Panc1 (cell line): ENCODE results near the gene TRPV6. TPM values are rescaled to one million over a fixed set of nuclear protein-coding genes. Genes with fewer than 3 reads are reported as not detected.

Source experiments
- ATAC-seq: fragments of 200-7000 bp; cut with Tn5 transposase; 2 replicates; pipeline ENCODE4 v1.9.1; 2020; ENCODE audit warnings: mild to moderate bottlenecking, moderate library complexity
- BruUV-seq: library from RNA; stranded (reverse); fragments of 400-500 nt; replicated peaks from 2 replicates; lab custom pipeline; 2021; lab: Mats Ljungman, UMichigan
- CTCF ChIA-PET: fragments of 300-600 bp; sonication (Branson Sonifier 250); formaldehyde crosslinking; loops from one replicate; lab custom pipeline; 2022; ENCODE audit warnings: antibody characterized with exemption; lab: Charles Lee
- POLR2A ChIA-PET: fragments of 300-600 bp; sonication (Branson Sonifier 250); formaldehyde crosslinking; loops from one replicate; lab custom pipeline; 2022; ENCODE audit warnings: antibody characterized with exemption; lab: Charles Lee
- DNase-seq: peaks from one replicate; pipeline ENCODE4 v3.0.0-alpha.2; 2010; ENCODE audit warnings: low read depth, low spot score
- H3K27ac ChIP-seq: 2 replicates; pipeline ENCODE4 v1.5.1; 2011; ENCODE audit warnings: mild to moderate bottlenecking, low read length, inconsistent platforms
- H3K27me3 ChIP-seq: fragments of 200-500 bp; sonication (Bioruptor generic); 2 replicates; pipeline ENCODE4 v1.6.0; 2014; ENCODE audit warnings: low read length, inconsistent platforms; ENCODE audit not compliant: control insufficient read depth, insufficient read depth
- H3K36me3 ChIP-seq: fragments of 200-500 bp; sonication (Bioruptor generic); 2 replicates; pipeline ENCODE4 v1.5.1; 2014; ENCODE audit warnings: inconsistent platforms, mild to moderate bottlenecking, low read length, moderate library complexity; ENCODE audit not compliant: control insufficient read depth, insufficient read depth
- H3K4me1 ChIP-seq: 2 replicates; pipeline ENCODE4 v1.5.1; 2011; ENCODE audit warnings: inconsistent platforms, mild to moderate bottlenecking, low read length, moderate library complexity; ENCODE audit not compliant: control insufficient read depth, insufficient read depth
- H3K4me3 ChIP-seq, 2 experiments: 2 replicates each; pipeline ENCODE4 v1.5.1; 2011 to 2012; ENCODE audit warnings: low read depth in 2 of 2, low read length in 2 of 2, mild to moderate bottlenecking in 2 of 2, inconsistent platforms in 1 of 2, moderate library complexity in 1 of 2
- H3K9me3 ChIP-seq: fragments of 200-500 bp; sonication (Bioruptor generic); 2 replicates; pipeline ENCODE4 v1.5.1; 2014; ENCODE audit warnings: low read depth, mild to moderate bottlenecking, inconsistent platforms, low read length, moderate library complexity; ENCODE audit not compliant: control insufficient read depth, insufficient read depth
- POLR2AphosphoS5 ChIP-seq: IDR thresholded peaks from 2 replicates; pipeline ENCODE4 v1.6.1; 2012; ENCODE audit warnings: mild to moderate bottlenecking, low read depth, low read length, moderate library complexity
- SIN3A ChIP-seq: IDR thresholded peaks from 2 replicates; pipeline ENCODE4 v1.6.1; 2012; ENCODE audit warnings: low read depth, mild to moderate bottlenecking, low read length, moderate library complexity, borderline replicate concordance; ENCODE audit not compliant: insufficient read depth
- TCF7L2 ChIP-seq: IDR thresholded peaks from 2 replicates; pipeline ENCODE4 v1.6.1; 2011; ENCODE audit warnings: mild to moderate bottlenecking, low read depth, low read length, inconsistent platforms
- in situ Hi-C: cut with HindIII; loops from 2 replicates; pipeline ENCODE4 v1.10.0; 2016; ENCODE audit warnings: low sequenced_read_pairs, low pct_unique_long_range_greater_than_20kb
- intact Hi-C: fragments of 100-400 bp; cut with micrococcal nuclease; formaldehyde crosslinking; loops from one replicate; pipeline ENCODE4 v1.10.0; 2022; ENCODE audit not compliant: unreplicated experiment
- total RNA-seq: library from RNA; stranded (reverse); gene quantifications from one replicate; pipeline ENCODE4 v1.2.1, GENCODE V29; 2021; ENCODE audit not compliant: unreplicated experiment
- TF ChIP-seq, protein P1 (sequence below), 2 experiments: IDR thresholded peaks; 2 replicates each; pipeline ENCODE4 v1.6.1; 2011 to 2012; ENCODE audit warnings: low read depth in 2 of 2, control low read depth in 1 of 2, low read length in 1 of 2, mild to moderate bottlenecking in 1 of 2, moderate library complexity in 1 of 2; ENCODE audit not compliant: insufficient read depth in 1 of 2
- TF ChIP-seq, protein P2 (sequence below): fragments of 450-650 bp; IDR thresholded peaks from 2 replicates; pipeline ENCODE4 v1.5.1; 2017; ENCODE audit warnings: mild to moderate bottlenecking

Gene TRPV6
- total RNA-seq, 1 experiment from 2014 or later: not detected

DNA sequence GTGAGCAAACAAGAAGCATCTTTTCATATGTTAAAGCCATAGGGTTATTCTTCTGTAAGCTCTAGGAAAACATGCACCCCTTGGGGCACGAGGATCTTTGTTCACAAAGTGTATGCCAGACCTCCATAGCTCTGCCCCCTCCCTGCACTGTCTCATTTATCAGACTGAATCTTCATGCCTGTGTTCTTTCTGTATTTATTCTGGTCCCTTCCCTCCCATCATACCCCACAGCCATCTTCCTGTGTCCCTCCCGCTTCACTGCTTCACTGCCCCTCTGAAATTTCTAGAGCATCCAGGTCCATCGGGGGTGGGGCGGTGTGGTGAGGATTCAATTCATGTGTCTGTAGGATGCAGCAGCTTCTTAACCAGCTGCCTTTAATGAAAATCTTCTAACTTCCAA is 23.2 kb downstream of the TRPV6 start:
- in situ Hi-C loops (no loop called here), intact Hi-C loops (no loop called here)
- DNase-seq (no peak), ATAC-seq (no peak)
- Histone ChIP-seq H3K4me3 (no peak overlapping the region), H3K4me1 (no peaks in the 10 kb centered on the region), H3K9me3 (no peaks in the 10 kb centered on the region), H3K27ac (no peak overlapping the region), H3K27me3 (peaks cover 14% of the 10 kb centered on the region), H3K36me3 (no peaks in the 10 kb centered on the region; the same call in 1 of the 2 replicates)
- TF ChIP-seq TCF7L2: no peak
- TF ChIP-seq POLR2AphosphoS5: no peak
- POLR2A ChIA-PET: no interaction called here
- no TSS peak for BruUV-seq
- CTCF ChIA-PET: no interaction called here

DNA sequence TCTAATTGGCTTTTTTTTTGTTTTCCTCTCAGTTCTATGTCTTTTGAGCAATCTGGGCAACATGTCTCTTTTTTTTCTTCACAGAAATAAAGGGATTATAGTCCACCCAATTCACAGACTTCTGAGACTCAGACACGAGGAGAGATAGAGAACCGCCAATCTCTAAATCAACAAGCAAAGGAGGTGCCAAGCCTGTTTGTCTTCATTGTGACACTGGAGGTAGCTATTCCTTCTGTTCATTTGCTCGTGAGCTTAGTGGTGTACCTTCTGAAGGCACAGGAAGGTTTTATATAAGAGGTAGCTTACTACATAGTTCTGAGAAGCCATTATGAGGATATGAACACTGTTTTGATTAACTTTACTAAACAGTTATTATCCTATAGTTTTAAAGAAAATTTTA is 24.6 kb downstream of the TRPV6 start:
- Histone ChIP-seq H3K4me3 (no peak overlapping the region), H3K9me3 (no peaks in the 10 kb centered on the region), H3K27ac (no peak overlapping the region), H3K27me3 (peaks cover 14% of the 10 kb centered on the region), H3K4me1 (no peaks in the 10 kb centered on the region), H3K36me3 (no peaks in the 10 kb centered on the region; the same call in 1 of the 2 replicates)
- no TSS peak for BruUV-seq
- in situ Hi-C loops (no loop called here), intact Hi-C loops (no loop called here)
- POLR2A ChIA-PET: no interaction called here
- ATAC-seq (no peak), DNase-seq (no peak)
- CTCF ChIA-PET: no interaction called here
- no peak for TF ChIP-seq POLR2AphosphoS5
- no peak for TF ChIP-seq SIN3A
- TF ChIP-seq, protein P1, sequence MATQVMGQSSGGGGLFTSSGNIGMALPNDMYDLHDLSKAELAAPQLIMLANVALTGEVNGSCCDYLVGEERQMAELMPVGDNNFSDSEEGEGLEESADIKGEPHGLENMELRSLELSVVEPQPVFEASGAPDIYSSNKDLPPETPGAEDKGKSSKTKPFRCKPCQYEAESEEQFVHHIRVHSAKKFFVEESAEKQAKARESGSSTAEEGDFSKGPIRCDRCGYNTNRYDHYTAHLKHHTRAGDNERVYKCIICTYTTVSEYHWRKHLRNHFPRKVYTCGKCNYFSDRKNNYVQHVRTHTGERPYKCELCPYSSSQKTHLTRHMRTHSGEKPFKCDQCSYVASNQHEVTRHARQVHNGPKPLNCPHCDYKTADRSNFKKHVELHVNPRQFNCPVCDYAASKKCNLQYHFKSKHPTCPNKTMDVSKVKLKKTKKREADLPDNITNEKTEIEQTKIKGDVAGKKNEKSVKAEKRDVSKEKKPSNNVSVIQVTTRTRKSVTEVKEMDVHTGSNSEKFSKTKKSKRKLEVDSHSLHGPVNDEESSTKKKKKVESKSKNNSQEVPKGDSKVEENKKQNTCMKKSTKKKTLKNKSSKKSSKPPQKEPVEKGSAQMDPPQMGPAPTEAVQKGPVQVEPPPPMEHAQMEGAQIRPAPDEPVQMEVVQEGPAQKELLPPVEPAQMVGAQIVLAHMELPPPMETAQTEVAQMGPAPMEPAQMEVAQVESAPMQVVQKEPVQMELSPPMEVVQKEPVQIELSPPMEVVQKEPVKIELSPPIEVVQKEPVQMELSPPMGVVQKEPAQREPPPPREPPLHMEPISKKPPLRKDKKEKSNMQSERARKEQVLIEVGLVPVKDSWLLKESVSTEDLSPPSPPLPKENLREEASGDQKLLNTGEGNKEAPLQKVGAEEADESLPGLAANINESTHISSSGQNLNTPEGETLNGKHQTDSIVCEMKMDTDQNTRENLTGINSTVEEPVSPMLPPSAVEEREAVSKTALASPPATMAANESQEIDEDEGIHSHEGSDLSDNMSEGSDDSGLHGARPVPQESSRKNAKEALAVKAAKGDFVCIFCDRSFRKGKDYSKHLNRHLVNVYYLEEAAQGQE (IDR thresholded peaks at IDR 0.05; ENCODE audit: insufficient read depth in 1 of 2, low read depth in 2 of 2, low read length in 1 of 2): no peak
- TF ChIP-seq, protein P2, sequence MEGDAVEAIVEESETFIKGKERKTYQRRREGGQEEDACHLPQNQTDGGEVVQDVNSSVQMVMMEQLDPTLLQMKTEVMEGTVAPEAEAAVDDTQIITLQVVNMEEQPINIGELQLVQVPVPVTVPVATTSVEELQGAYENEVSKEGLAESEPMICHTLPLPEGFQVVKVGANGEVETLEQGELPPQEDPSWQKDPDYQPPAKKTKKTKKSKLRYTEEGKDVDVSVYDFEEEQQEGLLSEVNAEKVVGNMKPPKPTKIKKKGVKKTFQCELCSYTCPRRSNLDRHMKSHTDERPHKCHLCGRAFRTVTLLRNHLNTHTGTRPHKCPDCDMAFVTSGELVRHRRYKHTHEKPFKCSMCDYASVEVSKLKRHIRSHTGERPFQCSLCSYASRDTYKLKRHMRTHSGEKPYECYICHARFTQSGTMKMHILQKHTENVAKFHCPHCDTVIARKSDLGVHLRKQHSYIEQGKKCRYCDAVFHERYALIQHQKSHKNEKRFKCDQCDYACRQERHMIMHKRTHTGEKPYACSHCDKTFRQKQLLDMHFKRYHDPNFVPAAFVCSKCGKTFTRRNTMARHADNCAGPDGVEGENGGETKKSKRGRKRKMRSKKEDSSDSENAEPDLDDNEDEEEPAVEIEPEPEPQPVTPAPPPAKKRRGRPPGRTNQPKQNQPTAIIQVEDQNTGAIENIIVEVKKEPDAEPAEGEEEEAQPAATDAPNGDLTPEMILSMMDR: no peak
- TF ChIP-seq TCF7L2: no peak

DNA sequence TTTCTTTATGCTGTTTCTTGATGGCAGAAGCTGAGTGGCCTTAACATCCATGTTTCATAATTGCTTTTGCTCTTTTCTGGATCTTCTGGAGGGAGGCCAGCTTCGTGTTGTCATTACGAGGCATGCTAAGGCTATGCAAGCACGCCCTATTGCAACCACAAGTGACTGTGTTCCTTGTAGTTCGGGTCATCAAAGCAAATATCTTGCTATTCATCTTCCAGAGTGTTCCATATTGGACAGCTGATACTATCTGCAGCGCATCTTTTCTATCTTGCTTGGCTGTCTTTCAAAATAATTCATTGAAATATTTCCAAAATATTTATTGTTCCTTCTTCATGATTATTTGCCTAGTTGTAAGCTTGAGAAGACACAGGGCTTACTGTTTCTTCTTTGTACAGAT is 25.7 kb downstream of the TRPV6 start:
- in situ Hi-C loops: no loop called here
- H3K36me3 ChIP-seq: no peaks in the 10 kb centered on the region; the same call in 1 of the 2 replicates
- TF ChIP-seq TCF7L2 (no peak), SIN3A (no peak), POLR2AphosphoS5 (no peak)
- TF ChIP-seq, protein P2: no peak
- no peak overlapping the region for H3K27ac ChIP-seq
- H3K4me3 ChIP-seq: no peak overlapping the region
- DNase-seq: no peak
- no peaks in the 10 kb centered on the region; the same call in 1 of the 2 replicates for H3K4me1 ChIP-seq
- no peaks in the 10 kb centered on the region for H3K9me3 ChIP-seq
- CTCF ChIA-PET: no interaction called here
- ATAC-seq: no peak
- H3K27me3 ChIP-seq: peaks cover 17% of the 10 kb centered on the region
- POLR2A ChIA-PET: no interaction called here
- intact Hi-C loops: no loop called here
- BruUV-seq: no TSS peak
